NCI-H146 (cell line): ENCODE data around the gene DAB2.
"Not testable (repeated sequence)": the region's sequence is repeated elsewhere in the genome, so short reads cannot be mapped to it uniquely, and the experiment has no call there.

ENCODE experiments used
- DNase-seq: peaks from one replicate; lab custom pipeline; 2025; lab: John Stamatoyannopoulos, UW

The DAB2 gene

DNA sequence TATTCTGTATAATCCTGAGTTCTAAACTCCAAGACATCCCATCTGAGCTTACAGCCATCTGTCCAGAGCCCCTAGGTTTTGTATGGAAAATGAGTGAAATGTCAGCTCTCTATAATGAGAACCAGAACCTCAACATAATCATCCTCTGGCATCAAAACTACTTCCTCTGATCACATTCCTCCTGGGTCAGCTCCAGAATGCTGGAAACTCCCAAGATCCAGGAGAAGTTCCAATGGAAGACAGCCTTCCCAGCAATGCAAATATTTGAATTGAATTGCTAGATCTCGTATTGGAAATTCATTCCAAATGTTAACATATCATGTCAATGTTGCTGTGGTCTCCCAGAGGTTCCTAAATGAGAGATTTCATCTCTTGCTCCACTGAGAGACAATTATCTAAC, 84.3 kb downstream of the DAB2 start:
- no peak for DNase-seq

- no peak for DNase-seq
Observed at GRCh38 chr5:39337252-39337915, 87.4 kb downstream of the DAB2 start.

- DNase-seq, result not testable (repeated sequence)
Observed at GRCh38 chr5:39334296-39334695, 90.5 kb downstream of the DAB2 start.

GRCh38 chr5:39333104-39333503, 91.7 kb downstream of the DAB2 start:
- DNase-seq, result no peak

DNA sequence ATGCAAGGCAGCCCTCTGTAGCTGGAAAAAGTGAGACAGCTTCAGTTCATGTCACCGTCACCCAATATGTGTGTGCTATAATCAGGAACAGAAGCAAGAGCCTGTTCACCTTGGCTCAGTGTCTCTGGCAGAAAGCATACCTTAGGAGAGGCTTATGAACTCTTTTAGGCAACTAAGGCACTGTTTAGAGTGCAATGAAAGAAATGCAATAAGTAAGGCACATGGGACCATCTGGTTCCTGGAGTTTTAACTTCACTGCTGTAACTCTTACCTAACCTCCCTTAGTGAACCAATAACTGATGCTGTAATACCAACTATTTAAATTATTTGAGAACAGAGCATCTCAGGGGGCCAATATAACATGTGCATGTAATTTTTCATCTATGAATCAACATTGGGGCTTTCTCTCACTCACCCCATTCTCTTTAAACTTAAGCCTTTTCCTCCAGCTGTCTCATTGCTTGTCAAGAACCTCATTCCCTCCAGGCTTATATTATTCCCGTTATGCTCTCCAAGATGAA, 92.9 kb downstream of the DAB2 start:
- no peak for DNase-seq

DNA sequence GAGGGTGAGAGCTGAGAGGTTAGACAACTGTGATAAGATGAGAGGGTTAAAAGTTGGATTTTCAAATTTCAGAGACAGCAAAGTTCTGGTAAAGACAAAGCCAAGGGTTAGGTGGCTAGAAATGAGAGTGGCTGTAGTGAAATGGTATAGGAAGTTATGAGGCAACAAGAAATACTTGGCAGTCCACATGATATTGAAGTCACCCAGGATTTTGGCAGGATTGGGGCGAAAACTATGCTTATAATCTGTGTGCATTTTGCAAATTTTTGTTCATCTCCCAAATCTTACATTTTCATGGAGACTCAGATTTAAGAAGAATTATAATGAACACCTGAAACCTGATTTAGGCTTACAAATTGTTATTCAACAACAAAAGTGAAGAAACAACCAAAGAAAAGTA, 96.0 kb downstream of the DAB2 start:
- DNase-seq, result no peak

GRCh38 chr5:39323542-39323941, 101.2 kb downstream of the DAB2 start:
- no peak for DNase-seq
